HG03354 (cell line): Measurements from ENCODE around the gene AOPEP.
"Not testable (repeated sequence)": the region's sequence is repeated elsewhere in the genome, so short reads cannot be mapped to it uniquely, and the experiment has no call there.

Experiments
- ATAC-seq: cut with Tn5 transposase; IDR thresholded peaks from one replicate; pipeline ENCODE4 v1.9.1; 2021; ENCODE audit warnings: mild to moderate bottlenecking; ENCODE audit not compliant: unreplicated experiment, poor library complexity, severe bottlenecking

Gene AOPEP

DNA sequence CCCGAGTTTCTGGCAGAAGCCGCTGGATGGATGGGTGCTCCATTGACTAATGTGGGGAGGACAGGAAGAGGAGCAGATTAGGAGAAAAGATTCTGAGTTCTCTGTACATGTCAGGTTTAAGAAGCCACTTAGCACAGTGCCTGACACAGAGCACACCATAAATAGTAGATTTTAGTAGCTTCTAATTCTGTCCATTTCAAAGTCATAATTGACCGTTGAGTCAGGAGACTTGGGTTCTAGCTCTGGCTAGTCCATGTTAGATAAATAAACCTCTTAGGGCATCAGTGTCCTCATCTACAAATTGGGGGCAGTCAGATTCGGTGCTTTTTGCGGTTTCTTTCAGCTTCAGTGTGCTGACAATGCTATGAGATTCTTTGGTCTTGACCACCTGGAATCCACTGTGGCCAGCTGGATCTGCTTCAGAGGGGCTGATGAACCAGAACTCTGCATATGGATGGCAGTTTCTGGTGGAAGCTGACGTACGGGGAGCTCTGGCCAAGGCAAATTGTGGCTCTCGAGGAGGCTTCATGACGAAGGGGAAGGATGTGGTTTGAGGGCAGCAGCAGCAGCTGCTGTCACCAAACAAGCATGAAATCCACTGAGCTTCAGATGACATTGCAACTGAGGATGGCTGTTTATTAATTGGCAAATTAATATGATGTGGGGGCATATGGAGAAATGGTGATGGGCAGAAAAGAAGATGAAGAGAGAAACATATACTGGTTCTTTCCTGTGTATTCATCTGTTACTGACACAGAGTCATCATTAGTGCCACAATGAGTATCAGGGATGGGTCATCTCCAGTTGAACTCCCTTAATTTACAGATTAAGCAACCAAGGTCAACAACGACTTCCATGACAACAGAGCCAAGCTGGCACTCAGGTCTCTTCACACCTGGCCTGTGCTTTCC is 134.4 kb downstream of the AOPEP start:
- ATAC-seq: peak; percentile 94

DNA sequence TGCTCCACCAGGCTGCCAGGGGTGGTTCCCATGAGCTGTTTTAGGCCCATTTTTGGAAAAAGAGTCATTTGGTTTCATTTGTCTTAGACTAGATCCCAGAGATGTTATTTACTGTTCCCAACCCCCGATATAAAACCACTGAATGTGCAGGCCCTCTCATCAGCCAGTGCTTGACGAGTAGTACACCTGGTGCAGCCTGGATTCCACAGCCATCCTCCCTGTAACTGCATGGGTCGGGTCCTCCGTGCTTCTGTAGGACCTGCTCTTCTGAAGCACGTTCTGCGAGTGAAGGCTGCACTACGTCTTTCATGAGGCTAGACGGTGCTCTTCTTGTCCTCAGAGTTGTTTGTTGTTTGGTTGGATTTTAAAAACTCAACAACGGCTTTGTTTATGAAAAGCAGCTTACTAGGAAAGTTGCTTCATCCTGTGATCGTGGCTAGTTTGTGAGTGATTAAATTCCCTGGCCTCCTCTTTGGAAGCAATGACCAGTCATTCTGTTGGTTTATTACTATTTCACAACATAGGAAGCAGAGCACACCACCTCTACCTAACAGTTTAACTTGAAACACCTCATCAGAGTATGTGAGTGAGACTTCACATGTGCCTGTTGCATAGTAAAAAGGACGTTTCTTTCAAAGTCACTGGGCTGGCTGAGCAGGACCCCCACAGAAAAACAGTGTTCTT is 135.2 kb downstream of the AOPEP start:
- no peak for ATAC-seq

DNA sequence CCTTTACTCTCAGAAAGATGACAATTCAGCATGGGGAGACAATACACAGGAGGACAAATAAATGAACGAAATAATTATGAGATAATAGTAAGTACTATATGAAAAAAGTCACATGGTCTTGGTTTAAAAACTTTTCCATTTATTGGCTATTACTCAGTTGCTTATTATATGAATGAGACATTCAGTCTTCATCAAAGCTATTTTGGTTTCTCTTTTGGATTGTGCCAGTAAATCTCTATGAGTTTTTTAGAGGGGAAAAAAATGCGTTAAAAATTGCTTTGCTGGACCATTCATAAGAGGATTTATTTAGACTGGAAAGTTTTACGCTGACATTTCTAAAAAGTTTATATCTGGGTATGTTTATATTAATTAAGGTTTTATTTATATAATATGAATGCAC is 137.7 kb downstream of the AOPEP start:
- ATAC-seq: no peak

DNA sequence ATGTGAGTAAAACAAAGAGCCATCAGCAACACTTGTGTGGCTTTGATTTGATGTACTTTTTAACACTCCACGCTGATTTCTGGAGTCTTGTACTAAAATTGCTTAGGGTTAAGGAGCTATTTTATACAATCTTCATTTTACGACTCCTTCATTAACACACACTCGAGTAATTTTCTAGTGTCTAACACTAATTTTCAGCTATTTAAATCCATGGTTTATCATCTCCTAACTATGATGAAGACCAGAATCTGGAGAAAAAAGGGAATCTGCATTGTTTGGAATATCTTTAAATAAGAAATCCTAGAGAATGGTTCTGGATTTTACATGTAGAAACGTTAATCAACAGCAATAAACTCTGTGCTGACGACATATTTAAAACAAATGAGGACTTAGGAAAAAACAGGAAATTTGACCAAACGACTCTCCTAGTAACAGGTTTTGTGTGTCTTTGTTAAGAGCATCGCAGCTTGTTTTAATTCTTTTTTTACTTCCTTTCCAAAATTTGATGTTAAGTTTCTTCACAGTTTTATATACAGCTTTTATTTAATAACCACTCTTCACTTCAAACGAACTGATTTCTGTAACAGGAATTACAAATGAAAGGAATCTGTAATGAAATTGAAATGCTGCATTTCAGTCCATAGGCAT is 138.5 kb downstream of the AOPEP start:
- no peak for ATAC-seq

DNA sequence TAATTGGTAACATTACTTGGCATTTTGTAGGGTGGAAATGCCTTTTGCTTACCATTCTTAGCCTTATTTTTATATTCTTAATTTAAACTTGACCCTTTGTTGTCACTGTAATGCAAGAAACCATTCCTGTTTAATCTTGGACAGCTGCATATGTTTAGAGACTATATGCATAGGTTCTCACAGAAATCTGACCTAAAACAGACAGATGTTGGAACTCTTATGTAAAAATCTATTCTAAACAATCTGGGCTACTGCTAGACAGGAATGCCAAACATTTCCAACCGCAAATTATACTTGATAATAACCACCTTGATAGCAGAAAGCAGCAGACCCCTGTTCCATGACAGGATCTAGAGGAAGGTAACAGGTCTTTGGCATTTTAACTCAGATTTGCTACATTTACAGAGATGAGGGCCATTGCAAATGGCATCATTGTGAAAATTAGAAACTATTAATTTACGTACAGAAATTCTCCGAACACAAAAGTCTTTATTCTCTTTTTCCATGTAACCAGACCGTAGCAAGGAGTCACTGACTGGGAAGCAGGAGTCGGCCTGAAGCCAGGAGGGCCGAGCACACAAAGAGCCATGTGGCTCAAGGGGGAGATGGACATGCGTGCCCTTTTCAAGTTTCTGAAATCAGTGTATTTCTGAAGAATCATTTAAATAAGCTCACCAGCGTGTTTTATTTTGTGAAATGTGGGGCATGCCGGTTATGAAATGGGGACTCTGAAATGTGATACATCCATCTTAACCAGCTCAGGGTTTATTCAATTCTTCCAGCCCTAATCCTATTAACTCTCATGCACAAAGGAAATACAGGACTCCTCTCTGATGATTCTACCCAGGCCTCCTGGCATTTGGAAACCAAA is 139.3 kb downstream of the AOPEP start:
- ATAC-seq: no peak

DNA sequence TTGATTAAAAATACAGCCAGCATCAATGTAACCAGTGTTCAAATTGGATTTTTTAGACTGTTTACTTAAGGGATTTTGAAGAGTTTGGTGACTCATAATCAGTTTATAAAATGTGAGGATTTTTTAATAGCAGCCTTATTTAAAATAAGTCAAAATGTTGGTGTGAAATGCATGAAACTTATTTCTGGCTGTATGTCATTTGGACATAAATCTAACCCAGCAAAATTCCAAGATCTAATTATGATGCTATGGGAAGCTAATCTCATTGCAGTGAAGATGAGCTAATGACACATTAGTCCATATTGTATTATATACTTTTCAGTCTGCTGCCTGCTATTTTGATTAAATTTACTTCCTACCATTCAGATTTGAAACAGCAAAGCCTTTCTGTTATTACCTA is 140.3 kb downstream of the AOPEP start:
- ATAC-seq: no peak

DNA sequence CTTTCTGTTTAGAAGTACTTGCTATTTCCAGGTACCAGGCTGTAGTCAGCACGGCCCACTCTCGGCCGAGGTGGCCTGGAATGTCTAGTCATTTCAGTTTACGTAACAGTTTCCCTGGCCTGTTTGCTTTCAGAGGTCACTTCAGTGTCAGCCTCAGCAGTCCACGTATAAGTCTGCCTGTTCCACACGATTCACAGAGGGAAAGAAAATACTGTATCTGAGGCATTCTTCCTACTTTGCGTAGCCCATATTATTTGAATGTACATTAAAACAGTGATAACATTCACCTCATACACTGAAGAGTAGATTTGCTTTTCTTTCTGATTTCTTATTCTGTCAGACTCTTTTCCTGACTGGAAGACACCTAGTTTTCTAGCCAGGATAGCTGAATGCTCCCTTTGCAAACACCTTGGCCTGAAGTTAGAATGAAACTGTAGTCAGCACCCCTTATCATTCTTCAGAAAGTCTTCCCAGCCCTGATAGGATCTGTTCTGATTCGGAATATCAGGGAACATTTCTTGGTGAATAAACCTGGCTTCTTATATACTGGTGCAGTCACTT is 140.9 kb downstream of the AOPEP start:
- no peak for ATAC-seq

DNA sequence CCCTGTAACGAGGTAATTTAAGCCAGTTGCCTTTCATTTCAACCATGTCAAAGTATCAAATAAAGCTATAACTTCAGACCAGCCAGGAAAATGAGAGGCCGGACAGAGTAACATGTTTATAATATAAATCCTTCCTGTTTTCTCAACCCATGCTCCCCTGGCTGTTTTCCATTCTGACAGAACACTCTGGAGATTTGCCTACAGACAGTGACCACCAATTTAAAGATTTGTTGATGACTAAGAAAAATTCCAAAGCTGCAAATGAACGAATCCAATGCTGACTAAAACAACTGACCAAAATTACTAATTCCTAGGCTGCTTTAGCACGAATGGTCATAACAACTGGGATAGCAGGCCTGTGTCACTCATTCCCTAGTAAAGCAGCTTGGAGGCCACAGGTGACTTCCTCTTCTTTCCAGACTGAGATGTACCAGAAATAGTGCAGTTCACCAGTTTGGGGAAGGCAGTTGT is 141.4 kb downstream of the AOPEP start:
- ATAC-seq: no peak

DNA sequence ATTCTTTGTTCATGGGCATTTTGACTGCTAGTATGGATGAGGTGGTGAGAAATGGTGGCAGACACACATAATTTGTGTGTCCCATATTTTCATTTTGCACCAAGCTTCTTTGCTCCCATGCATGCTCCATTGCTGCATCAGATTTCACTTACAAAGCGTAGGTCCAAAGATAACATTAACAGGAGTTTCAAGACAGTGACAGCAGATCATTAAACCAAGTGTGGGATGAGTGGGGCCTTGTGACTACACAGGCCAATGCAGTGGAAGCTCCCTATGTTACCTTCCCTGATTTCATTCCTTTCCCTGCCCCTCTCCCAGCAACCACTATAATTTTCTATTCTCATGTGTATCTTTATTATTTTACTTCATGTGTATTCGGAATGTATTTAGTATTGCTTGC is 142.0 kb downstream of the AOPEP start:
- ATAC-seq: no peak

DNA sequence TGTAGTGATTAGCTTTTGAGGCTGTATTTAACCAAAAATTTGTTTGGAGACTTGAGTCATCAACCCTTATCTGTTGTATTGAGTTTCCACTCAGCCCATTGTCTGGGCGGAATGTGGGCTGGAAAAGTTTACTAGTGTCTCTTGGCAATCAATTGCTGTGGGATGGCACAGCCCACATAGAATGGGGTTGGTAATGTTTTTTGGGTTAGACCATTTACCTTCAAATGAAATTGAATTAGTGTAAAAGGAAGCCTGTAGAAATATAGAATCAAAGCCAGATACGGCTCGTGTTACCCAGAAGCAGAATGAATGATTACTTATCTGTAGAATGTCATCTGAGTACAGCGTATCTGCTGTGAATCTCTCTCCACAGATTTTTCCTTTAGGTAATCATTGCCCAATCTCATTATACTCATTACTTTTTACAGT is 142.9 kb downstream of the AOPEP start:
- ATAC-seq: no peak

DNA sequence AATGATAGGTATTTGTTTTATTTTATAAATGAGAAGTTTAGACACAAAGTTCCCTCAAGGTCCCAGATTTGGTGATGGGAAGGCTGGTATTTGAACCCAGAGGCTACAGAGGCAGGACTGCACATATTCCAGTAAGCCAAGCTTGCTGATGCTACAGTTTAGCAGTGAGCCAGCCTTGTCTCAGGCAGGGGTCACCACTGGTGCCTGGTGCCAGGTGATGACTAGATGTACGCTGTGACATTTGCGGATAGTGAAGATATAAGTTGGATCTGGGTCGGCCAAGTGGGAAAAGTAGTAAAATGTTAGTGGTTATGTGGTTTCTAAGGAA is 143.9 kb downstream of the AOPEP start:
- no peak for ATAC-seq

DNA sequence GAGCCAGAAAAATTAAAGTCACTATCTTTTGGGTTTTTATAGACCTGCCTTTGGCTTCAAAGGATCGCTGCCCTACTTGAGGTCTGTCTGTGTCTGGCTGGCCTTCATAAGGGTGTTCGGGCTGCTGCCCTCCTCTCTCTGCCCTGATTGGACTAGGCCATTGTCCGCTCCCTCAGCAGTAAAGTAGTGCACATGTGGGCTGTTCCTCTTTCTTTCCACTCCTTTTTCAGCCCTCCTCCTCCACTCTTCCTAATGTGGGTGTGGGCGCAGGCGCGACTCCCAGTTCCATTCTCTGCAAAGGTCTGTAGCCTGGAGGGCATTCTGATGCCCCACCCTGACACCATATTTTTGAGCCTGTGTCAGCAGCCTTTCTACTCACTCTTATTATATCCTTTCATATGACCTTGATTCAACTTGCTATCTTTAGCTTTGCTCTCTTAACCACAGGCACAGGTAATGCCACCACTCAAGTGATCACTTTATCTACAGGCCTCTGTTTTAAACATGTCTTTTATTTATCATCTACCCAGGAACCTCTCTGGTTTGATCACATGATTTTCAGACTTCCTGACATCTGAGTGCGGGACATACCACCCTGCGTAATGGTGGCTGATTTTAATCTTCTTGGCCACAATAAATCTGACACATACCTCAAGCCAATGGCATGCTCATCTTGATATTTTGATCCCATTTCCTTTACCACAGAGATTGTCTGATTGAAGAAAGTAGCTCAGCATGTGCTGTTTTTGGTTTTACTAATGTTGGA is 144.5 kb downstream of the AOPEP start:
- ATAC-seq: no peak

DNA sequence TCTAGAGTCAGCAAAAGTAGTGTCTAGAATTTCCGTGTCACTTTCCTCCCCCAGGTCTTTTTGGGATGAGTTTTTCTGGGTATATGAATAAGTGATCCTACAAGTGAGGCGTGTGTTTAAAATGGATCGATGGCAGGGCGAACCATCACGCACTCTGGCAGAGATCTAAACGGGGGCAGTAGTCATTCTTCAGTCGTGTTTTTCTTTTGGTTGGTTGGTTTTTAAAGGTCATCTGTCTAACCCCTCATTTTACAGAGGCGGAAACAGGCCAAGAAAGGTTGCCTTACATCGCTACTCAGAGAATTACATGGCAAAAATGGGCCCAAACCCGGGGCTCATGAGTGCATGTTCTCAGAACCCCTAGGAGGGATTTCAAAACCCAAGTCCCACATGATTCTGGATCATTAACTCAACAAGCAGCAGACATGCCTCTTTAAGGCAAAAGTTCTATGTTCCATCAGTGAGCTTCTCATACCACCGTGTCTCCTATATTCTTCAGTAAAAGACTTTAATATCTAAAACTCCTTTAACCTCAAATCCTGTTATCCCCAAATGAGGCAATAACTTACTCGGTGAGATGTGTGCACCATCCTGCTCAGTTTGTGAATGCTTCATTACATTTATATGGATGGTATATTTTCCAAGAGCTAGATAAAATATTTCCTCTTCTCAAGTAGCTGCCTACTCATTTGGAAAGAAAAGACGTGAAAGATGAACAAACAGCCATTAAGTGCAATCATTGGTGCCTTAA is 145.8 kb downstream of the AOPEP start:
- ATAC-seq: no peak

DNA sequence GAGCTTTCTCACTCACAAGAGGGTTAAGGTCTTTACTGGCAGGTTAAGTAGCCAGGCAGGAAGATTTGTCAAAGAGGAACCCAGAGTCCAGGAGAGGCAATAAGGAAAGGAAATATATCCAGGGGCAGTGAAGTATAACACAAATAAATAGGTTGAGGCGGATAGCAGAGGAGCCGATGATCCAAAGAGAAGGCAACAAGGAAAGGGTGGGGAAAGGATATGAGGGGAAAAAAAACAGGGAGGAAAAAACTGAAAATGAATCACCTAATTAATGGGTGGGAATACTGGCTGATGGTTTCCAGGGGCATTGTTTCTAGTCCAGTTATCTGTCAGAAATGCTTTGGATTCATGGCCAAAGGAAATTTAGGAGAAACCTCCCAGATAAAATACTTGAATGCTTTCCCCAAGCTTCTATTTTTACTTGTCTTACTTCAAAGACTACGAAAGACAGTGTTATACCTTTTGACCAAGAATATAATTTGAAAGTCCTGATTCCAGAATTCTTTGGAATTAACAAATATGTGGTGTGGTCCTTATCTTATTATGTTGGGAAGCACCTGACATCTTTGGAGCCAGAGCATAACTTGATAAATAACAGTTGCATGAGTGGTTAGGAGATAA is 146.5 kb downstream of the AOPEP start:
- ATAC-seq: no peak

DNA sequence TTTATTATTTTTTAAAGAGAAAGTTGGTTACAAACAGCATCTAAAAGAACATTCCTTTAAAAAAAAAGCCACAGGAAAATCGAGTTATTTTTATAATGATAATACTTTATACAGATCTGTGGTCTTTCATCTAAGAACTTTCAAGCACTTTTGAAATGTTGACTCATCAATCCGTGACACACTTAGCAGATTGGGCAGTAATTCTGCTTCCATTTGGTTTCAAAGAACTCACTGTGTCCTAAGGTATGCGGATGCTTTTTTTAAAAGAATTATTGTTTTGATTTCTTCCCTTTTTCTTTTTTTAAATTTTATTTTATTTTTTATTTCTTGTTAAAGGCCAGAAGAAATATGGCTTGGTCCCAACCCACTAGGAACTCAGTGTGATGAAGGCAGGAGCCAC is 147.8 kb downstream of the AOPEP start:
- no peak for ATAC-seq

DNA sequence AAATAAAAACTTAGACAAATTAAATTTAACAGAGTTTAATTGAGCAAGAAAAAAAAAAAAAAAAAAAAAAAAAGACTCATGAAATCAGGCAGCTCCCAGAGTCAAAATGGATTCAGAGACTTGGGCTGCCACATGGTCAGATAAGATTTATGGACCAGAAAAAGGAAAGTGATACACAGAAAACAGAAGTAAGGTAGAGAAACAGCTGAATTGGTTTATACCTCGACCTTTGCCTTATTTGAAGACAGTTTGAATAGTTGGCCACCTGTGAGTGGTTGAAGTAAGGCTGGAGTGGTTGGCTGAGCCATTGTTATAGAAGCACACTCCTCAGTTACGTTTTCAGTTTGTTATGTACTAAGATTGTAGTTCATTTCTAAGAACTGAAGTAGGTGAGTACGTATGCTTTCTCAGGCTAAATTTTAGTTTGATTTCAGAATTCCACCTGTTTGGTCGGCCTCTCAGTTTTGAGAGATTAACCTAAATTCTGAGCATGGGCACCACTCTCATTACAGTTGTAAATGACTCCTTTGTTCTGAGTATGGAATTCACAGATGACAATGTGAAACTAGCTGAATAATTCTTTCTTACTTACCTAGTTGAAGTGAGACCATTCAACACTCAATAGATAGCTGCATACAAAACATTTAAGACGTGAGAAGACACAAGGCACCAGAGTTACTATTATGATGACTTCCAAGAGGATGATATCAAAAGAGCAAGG is 149.0 kb downstream of the AOPEP start:
- ATAC-seq: peak; percentile 94

DNA sequence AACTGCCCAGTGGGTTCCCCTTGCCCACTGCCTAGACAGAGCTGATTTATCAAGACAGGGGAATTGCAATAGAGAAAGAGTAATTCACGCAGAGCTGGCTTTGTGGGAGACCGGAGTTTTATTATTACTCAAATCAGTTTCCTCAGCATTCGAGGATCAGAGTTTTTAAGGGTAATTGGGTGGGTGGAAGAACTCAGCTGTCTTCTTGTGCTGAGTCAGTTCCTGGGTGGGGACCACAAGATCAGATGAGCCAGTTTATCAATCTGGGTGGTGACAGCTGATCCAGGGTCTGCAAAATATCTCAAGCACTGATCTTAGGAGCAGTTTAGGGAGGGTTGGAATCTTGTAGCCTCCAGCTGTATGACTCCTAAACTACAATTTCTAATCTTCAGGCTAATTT is 152.3 kb downstream of the AOPEP start:
- not testable (repeated sequence) for ATAC-seq
